Measurements from ENCODE around the gene ASB2. TPM values are rescaled to one million over a fixed set of nuclear protein-coding genes. Genes with fewer than 3 reads are reported as not detected.

Gene ASB2
- total RNA-seq, 1 experiment from 2014 or later, result 0.21 TPM

DNA sequence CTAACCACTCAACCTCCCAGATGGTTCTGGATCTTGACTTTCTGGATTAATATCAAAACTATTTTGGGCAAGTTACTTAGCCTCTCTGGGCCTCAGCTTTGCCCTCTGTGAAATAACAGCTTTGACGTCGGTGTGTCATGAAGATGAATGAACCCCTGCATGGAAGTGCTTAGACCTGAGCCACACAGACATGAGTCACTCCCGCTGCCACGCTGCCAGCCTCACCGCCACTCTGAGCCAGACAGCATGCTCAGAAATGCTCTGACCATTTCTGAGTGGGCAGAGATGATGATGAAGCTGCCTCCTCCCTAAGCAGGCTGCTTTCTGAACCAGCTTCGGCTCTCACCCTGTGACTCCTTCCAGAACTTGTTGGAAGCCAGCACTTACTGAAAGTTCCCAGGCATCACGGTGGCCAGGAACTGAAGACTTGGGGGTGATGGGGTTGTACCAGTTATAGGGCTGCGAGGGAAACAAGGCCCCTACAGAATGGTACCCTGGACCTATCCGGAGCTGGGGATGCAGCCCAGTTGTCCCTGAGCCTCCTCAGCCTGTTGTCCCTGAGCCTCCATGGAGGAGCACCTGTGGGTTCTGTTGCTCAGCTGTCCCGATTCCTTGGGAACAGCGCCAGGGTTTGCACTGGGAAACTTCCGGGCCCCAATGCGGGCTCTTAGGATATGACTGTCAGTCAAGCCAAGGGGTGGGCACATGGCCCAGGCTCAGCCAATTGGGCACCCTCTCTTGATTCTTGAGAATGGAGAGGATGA is 18.7 kb upstream of the ASB2 start:
- no peaks in the 10 kb centered on the region for H3K36me3 ChIP-seq (replicated peaks; ENCODE audit: control insufficient read depth, insufficient read depth, low read length)
- peak; percentile 83 for DNase-seq
- H3K27me3 ChIP-seq (ENCODE audit: control insufficient read depth, insufficient read depth, low read length), result no peaks in the 10 kb centered on the region
- H3K4me3 ChIP-seq (ENCODE audit: insufficient read depth, low read depth, low read length), result no peak overlapping the region

GRCh38 chr14:93993382-93993781 is 17.0 kb upstream of the ASB2 start:
- Histone ChIP-seq H3K27me3 (ENCODE audit: control insufficient read depth, insufficient read depth, low read length) (no peaks in the 10 kb centered on the region), H3K36me3 (replicated peaks; ENCODE audit: control insufficient read depth, insufficient read depth, low read length) (no peaks in the 10 kb centered on the region), H3K4me3 (ENCODE audit: insufficient read depth, low read depth, low read length) (no peak overlapping the region)
- no peak for DNase-seq

DNA sequence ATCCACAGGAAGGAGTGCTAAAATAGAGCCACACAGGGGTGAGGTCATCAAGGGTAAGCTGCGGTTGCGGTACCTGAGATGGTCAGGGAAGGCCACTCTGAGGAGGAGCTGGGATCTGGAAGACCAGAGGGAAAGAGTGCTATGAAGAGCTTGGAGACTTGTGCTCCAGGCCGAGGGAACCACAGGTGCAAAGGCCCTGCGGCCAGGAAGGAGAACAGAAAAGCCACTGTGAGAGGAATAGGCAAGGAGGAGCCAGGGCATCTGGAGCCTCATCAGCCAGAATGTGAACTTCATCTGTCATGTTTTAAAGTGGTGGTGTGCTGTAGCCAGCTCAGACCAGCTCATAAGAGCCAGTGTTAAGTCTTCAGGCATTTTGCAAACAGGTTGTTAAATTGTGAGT is 15.3 kb upstream of the ASB2 start:
- no peak for DNase-seq
- Histone ChIP-seq H3K4me3 (ENCODE audit: insufficient read depth, low read depth, low read length) (no peak overlapping the region), H3K36me3 (replicated peaks; ENCODE audit: control insufficient read depth, insufficient read depth, low read length) (no peaks in the 10 kb centered on the region), H3K27me3 (ENCODE audit: control insufficient read depth, insufficient read depth, low read length) (no peaks in the 10 kb centered on the region)

DNA sequence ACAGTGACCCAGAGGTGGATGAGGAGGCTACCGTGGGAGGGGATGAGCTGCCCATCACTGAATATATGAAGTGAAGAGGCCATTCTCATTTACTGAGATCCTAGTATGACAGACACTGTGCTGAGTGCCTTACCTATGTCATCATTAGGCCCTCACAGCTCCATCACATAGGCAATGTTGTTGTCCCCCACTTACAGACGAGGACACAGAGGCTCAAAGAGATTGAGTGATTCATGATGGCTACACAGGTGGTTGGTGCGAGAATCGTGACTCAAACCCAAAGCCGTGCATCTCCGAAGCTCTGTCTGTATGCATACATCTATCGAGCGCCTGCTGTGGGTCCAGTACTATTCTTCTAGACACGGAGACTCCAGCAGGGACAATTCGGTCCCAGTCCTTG is 14.8 kb upstream of the ASB2 start:
- Histone ChIP-seq H3K4me3 (ENCODE audit: insufficient read depth, low read depth, low read length) (no peak overlapping the region), H3K27me3 (ENCODE audit: control insufficient read depth, insufficient read depth, low read length) (no peaks in the 10 kb centered on the region), H3K36me3 (replicated peaks; ENCODE audit: control insufficient read depth, insufficient read depth, low read length) (no peaks in the 10 kb centered on the region)
- no peak for DNase-seq

- no peaks in the 10 kb centered on the region for H3K27me3 ChIP-seq (ENCODE audit: control insufficient read depth, insufficient read depth, low read length)
- H3K4me3 ChIP-seq (ENCODE audit: insufficient read depth, low read depth, low read length), result no peak overlapping the region
- no peak for DNase-seq
- H3K36me3 ChIP-seq (replicated peaks; ENCODE audit: control insufficient read depth, insufficient read depth, low read length), result no peaks in the 10 kb centered on the region
Observed at GRCh38 chr14:93989939-93990338, 13.6 kb upstream of the ASB2 start.

DNA sequence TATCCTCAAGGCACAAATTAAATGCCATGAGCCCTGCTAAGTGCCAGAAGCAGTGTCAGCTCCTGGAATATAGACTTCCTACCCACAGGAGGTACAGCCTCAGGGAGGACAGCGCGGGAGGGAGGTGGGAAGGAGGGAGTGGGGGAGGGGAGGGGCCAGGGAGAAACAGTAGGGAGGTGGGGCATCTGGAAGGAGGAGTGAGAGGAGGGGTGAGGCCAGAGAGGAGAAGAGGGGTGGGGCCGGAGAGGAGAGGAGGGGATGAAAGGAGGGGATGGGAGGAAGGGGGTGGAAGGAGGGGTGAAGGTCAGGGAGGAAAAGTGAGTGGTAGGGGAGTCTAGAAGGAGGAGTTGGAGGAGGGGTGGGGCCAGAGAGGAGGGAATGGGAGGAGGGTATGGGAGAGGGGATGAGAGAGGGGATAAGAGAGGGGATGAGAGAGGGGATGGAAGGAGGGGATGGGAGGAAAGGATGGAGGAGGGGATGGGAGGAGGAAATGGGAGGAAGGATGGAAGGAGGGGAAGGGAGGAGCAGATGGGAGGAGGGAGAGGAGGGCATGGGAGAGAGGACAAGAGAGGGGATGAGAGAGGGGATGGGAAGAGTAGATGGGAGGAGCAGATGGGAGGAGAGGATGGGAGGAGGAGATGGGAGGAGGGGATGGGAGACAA is 11.6 kb upstream of the ASB2 start:
- Histone ChIP-seq H3K36me3 (replicated peaks; ENCODE audit: control insufficient read depth, insufficient read depth, low read length) (no peaks in the 10 kb centered on the region), H3K4me3 (ENCODE audit: insufficient read depth, low read depth, low read length) (no peak overlapping the region), H3K27me3 (ENCODE audit: control insufficient read depth, insufficient read depth, low read length) (no peaks in the 10 kb centered on the region)
- peak; percentile 79 for DNase-seq

GRCh38 chr14:93987376-93987775 is 11.0 kb upstream of the ASB2 start:
- Histone ChIP-seq H3K4me3 (ENCODE audit: insufficient read depth, low read depth, low read length) (no peak overlapping the region), H3K27me3 (ENCODE audit: control insufficient read depth, insufficient read depth, low read length) (no peaks in the 10 kb centered on the region), H3K36me3 (replicated peaks; ENCODE audit: control insufficient read depth, insufficient read depth, low read length) (no peaks in the 10 kb centered on the region)
- DNase-seq, result peak; percentile 73

GRCh38 chr14:93986955-93987354 is 10.6 kb upstream of the ASB2 start:
- H3K4me3 ChIP-seq (ENCODE audit: insufficient read depth, low read depth, low read length), result no peak overlapping the region
- no peaks in the 10 kb centered on the region for H3K36me3 ChIP-seq (replicated peaks; ENCODE audit: control insufficient read depth, insufficient read depth, low read length)
- no peak for DNase-seq
- no peaks in the 10 kb centered on the region for H3K27me3 ChIP-seq (ENCODE audit: control insufficient read depth, insufficient read depth, low read length)

GRCh38 chr14:93984987-93985410 is 8.6 kb upstream of the ASB2 start:
- peak; percentile 82 for DNase-seq
- H3K27me3 ChIP-seq (ENCODE audit: control insufficient read depth, insufficient read depth, low read length), result no peaks in the 10 kb centered on the region
- H3K36me3 ChIP-seq (replicated peaks; ENCODE audit: control insufficient read depth, insufficient read depth, low read length), result no peaks in the 10 kb centered on the region
- no peak overlapping the region for H3K4me3 ChIP-seq (ENCODE audit: insufficient read depth, low read depth, low read length)

GRCh38 chr14:93984070-93984469 is 7.7 kb upstream of the ASB2 start:
- Histone ChIP-seq H3K4me3 (ENCODE audit: insufficient read depth, low read depth, low read length) (no peak overlapping the region), H3K36me3 (replicated peaks; ENCODE audit: control insufficient read depth, insufficient read depth, low read length) (no peaks in the 10 kb centered on the region), H3K27me3 (ENCODE audit: control insufficient read depth, insufficient read depth, low read length) (no peaks in the 10 kb centered on the region)
- peak; percentile 68 for DNase-seq

DNA sequence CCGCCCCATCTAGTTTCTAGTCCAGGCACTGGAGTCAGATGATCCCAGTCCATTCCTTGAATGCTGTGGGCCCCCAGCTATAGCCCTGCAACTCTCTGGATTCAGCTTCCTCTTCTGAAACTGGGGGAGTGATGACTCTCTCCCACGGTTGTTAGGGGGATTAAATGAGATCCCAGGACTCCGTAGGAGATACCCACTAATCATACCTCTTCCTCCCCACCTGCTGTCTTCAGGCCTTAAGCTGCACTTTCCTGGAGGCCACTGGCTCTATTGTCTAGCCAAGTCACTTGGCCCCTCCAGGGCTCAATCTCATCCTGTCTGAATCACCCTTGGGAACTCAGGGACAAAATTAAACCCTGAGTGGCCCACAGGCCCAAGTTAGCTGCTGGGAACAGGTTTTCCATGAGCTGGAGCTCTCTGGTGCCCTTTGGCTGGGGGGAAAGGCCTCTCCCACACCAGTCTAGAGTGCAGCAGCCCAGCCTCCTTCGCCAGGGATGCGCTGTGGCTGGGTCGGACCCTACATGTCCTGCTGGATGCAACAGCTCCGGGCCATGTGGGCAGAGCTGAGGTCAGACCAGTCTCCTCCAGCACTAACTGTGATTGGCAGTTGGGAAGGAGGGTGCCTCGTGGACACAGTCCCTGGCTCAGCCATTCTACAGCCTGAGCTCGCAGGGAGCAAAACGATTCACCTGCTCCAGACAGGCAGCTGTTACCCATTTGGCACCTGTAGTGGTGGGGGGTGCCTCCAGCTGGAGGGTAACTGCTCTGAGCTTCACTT is 6.0 kb upstream of the ASB2 start:
- no peak for DNase-seq
- Histone ChIP-seq H3K36me3 (replicated peaks; ENCODE audit: control insufficient read depth, insufficient read depth, low read length) (no peaks in the 10 kb centered on the region), H3K27me3 (ENCODE audit: control insufficient read depth, insufficient read depth, low read length) (no peaks in the 10 kb centered on the region), H3K4me3 (ENCODE audit: insufficient read depth, low read depth, low read length) (no peak overlapping the region)

- Histone ChIP-seq H3K27me3 (ENCODE audit: control insufficient read depth, insufficient read depth, low read length) (no peaks in the 10 kb centered on the region), H3K36me3 (replicated peaks; ENCODE audit: control insufficient read depth, insufficient read depth, low read length) (no peaks in the 10 kb centered on the region), H3K4me3 (ENCODE audit: insufficient read depth, low read depth, low read length) (no peak overlapping the region)
- DNase-seq, result peak; percentile 76
Observed at GRCh38 chr14:93981316-93982229, 5.2 kb upstream of the ASB2 start.

DNA sequence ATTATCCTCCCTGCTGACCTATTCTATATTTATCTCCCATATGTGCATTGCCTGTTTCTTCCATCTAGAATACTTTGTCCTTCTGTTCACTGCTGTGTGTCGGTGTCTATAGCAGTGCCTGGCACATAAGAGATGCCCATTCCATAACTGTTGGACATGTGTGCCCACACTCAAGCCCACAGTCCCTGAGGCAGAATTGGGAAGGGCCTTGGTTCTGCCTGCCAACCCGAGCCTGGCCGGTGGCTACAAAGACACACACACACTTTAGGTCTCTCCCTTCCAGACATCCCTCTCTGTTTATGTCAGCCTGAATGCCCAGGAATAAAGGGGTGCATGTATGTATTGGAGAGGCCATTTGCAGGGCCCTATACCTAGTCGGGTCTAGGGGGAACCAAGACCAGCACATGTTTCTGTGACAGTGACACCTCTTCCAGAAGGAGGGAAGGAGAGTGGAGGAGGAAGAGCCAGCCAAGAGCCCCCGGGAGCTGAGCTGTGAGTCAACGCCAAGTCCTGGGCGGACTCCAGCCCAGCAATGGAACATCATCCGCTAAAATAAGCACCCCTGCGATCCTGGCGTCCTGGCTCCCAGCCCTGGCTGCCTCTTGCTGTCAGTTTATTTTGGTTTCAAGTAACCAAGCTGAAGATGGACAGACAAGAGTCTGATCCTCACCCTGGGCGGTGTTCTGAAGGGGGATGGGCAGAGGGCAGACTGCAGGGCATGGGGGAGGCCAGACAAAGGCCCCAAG is 4.3 kb upstream of the ASB2 start:
- no peaks in the 10 kb centered on the region for H3K36me3 ChIP-seq (replicated peaks; ENCODE audit: control insufficient read depth, insufficient read depth, low read length)
- H3K27me3 ChIP-seq (ENCODE audit: control insufficient read depth, insufficient read depth, low read length), result no peaks in the 10 kb centered on the region
- DNase-seq, result no peak
- H3K4me3 ChIP-seq (ENCODE audit: insufficient read depth, low read depth, low read length), result no peak overlapping the region
